HUDEP-2 (cell line): ENCODE data around the gene FHIP1A.
"Not testable (repeated sequence)": the region's sequence is repeated elsewhere in the genome, so short reads cannot be mapped to it uniquely, and the experiment has no call there.

Experiments
- DNase-seq, 76 experiments: peaks; one replicate each; lab custom pipeline; 2025; ENCODE audit not compliant: unreplicated experiment in 76 of 76; lab: John Stamatoyannopoulos, UW

The FHIP1A gene

GRCh38 chr4:151408630-151409469 lies at the start of gene FHIP1A:
TSS of gene FHIP1A (plus strand) at chr4:151409176. CDS start at chr4:151566260, 157,084 bp downstream.
- peak in 19 of 76 experiments; percentile 0 to 22 (median 7) for DNase-seq

GRCh38 chr4:151359576-151359975 lies 49.4 kb upstream of the FHIP1A start:
- no peak for DNase-seq

- DNase-seq, result no peak
Measured at GRCh38 chr4:151361126-151361525, 47.9 kb upstream of the FHIP1A start.

GRCh38 chr4:151361966-151362365 lies 47.0 kb upstream of the FHIP1A start:
- DNase-seq, result no peak

- peak in 71 of 76 experiments; percentile 3 to 85 (median 54) for DNase-seq
Measured at GRCh38 chr4:151362404-151363164, 46.4 kb upstream of the FHIP1A start.

GRCh38 chr4:151376540-151376939 lies 32.4 kb upstream of the FHIP1A start:
- no peak for DNase-seq

- DNase-seq, result no peak
Measured at GRCh38 chr4:151389311-151389710, 19.7 kb upstream of the FHIP1A start.

GRCh38 chr4:151389799-151390198 lies 19.2 kb upstream of the FHIP1A start:
- DNase-seq, result not testable (repeated sequence)

GRCh38 chr4:151395873-151396272 lies 13.1 kb upstream of the FHIP1A start:
- DNase-seq, result no peak

- DNase-seq, result no peak
Measured at GRCh38 chr4:151400343-151400742, 8.6 kb upstream of the FHIP1A start.

GRCh38 chr4:151401739-151402138 lies 7.2 kb upstream of the FHIP1A start:
- DNase-seq, result no peak

GRCh38 chr4:151402145-151402865 lies 6.7 kb upstream of the FHIP1A start:
- DNase-seq, result no peak

GRCh38 chr4:151403656-151404055 lies 5.3 kb upstream of the FHIP1A start:
- no peak for DNase-seq

- DNase-seq, result not testable (repeated sequence)
Measured at GRCh38 chr4:151404802-151405201, 4.2 kb upstream of the FHIP1A start.

- no peak for DNase-seq
Measured at GRCh38 chr4:151407018-151407417, 2.0 kb upstream of the FHIP1A start.

GRCh38 chr4:151407466-151408379 lies 1.3 kb upstream of the FHIP1A start:
- DNase-seq, result no peak

- DNase-seq, result no peak
Measured at GRCh38 chr4:151408380-151408629, 671 bp upstream of the FHIP1A start.

GRCh38 chr4:151409470-151410313 lies 716 bp downstream of the FHIP1A start:
- no peak for DNase-seq

GRCh38 chr4:151415978-151416377 lies 7.0 kb downstream of the FHIP1A start:
- no peak for DNase-seq
